K562 (cell line): ENCODE data around the gene SPATA2L. TPM values are rescaled to one million over a fixed set of nuclear protein-coding genes. Genes with fewer than 3 reads are reported as not detected.

Source experiments
- CTBP1 ChIP-seq: fragments of 450-650 bp; IDR thresholded peaks from 2 replicates; pipeline ENCODE4 v1.6.1; 2016; ENCODE audit warnings: borderline replicate concordance
- DDX20 ChIP-seq: fragments of 450-650 bp; IDR thresholded peaks from 2 replicates; pipeline ENCODE4 v1.6.1; 2016; ENCODE audit warnings: missing genetic modification characterization, low read depth, mild to moderate bottlenecking, missing compliant biosample characterization, moderate library complexity
- FOXK1 ChIP-seq: sonication (generic); formaldehyde crosslinking; IDR thresholded peaks from 2 replicates; pipeline ENCODE4 v1.8.0; 2022; ENCODE audit warnings: missing genetic modification reagents, mild to moderate bottlenecking, borderline replicate concordance
- FOXK2 ChIP-seq, 2 experiments: fragments of 450-650 bp; IDR thresholded peaks in 1 of 2; conservative IDR thresholded peaks in 1 of 2; 2 replicates each; pipeline ENCODE4 v1.6.1; 2016; ENCODE audit warnings: low read depth in 2 of 2, mild to moderate bottlenecking in 1 of 2
- LCOR ChIP-seq: sonication (generic); formaldehyde crosslinking; IDR thresholded peaks from 2 replicates; pipeline ENCODE4 v1.8.0; 2022; ENCODE audit warnings: mild to moderate bottlenecking, missing genetic modification reagents
- MAFK ChIP-seq: IDR thresholded peaks from 2 replicates; pipeline ENCODE4 v1.6.1; 2011; ENCODE audit warnings: low read length, improper control_type of control experiment
- MTA3 ChIP-seq: fragments of 450-650 bp; formaldehyde crosslinking; IDR thresholded peaks from 2 replicates; pipeline ENCODE4 v1.6.1; 2017; ENCODE audit warnings: mild to moderate bottlenecking, borderline replicate concordance
- NCOA4 ChIP-seq: fragments of 450-650 bp; IDR thresholded peaks from 2 replicates; pipeline ENCODE4 v1.6.1; 2018; ENCODE audit warnings: mild to moderate bottlenecking; ENCODE audit not compliant: partially characterized antibody
- NR2C1 ChIP-seq, 2 experiments: fragments of 450-650 bp; IDR thresholded peaks; 2 replicates each; pipeline ENCODE4 v1.6.1; 2017; ENCODE audit warnings: mild to moderate bottlenecking in 2 of 2, antibody characterized with exemption in 1 of 2, inconsistent platforms in 1 of 2, missing compliant biosample characterization in 1 of 2, missing genetic modification characterization in 1 of 2
- SIRT6 ChIP-seq: IDR thresholded peaks from one replicate; pipeline ENCODE4 v1.6.1; 2012; ENCODE audit warnings: low read depth, mild to moderate bottlenecking, control low read depth, inconsistent platforms, low read length, moderate library complexity
- SP2 ChIP-seq: IDR thresholded peaks from 2 replicates; pipeline ENCODE4 v1.6.1; 2011; ENCODE audit warnings: mild to moderate bottlenecking, low read depth, low read length, moderate library complexity; ENCODE audit not compliant: poor library complexity, severe bottlenecking; ENCODE audit errors: extremely low read depth
- TGIF2 ChIP-seq: sonication (generic); formaldehyde crosslinking; IDR thresholded peaks from 2 replicates; pipeline ENCODE4 v1.8.1; 2022; ENCODE audit warnings: mild to moderate bottlenecking, missing genetic modification reagents, moderate library complexity
- VEZF1 ChIP-seq: fragments of 200-800 bp; sonication (Bioruptor generic); IDR thresholded peaks from 2 replicates; pipeline ENCODE4 v1.6.1; 2017; ENCODE audit warnings: missing genetic modification characterization, missing compliant biosample characterization
- YY1 ChIP-seq, 3 experiments: IDR thresholded peaks; 2 replicates each; pipeline ENCODE4 v1.6.1; 2011; ENCODE audit warnings: low read length in 2 of 3, mild to moderate bottlenecking in 2 of 3, moderate library complexity in 2 of 3, borderline replicate concordance in 1 of 3, control low read depth in 1 of 3, low read depth in 1 of 3; ENCODE audit not compliant: insufficient read depth in 3 of 3, insufficient replicate concordance in 2 of 3, control insufficient read depth in 1 of 3, insufficient read length in 1 of 3; ENCODE audit errors: extremely low read depth in 1 of 3
- ZC3H4 ChIP-seq: sonication (generic); formaldehyde crosslinking; IDR thresholded peaks from 2 replicates; pipeline ENCODE4 v1.9.0; 2021; ENCODE audit warnings: missing genetic modification reagents, borderline replicate concordance
- ZNF217 ChIP-seq: sonication (generic); formaldehyde crosslinking; IDR thresholded peaks from 2 replicates; pipeline ENCODE4 v1.8.0; 2022; ENCODE audit warnings: mild to moderate bottlenecking, missing genetic modification reagents
- ZNF408 ChIP-seq: fragments of 250-450 bp; sonication (Bioruptor Pico); IDR thresholded peaks from 2 replicates; pipeline ENCODE4 v1.4.0; 2020; ENCODE audit warnings: low read depth, mild to moderate bottlenecking, moderate library complexity
- ZNF431 ChIP-seq: sonication (generic); formaldehyde crosslinking; IDR thresholded peaks from 2 replicates; pipeline ENCODE4 v1.8.0; 2022; ENCODE audit warnings: mild to moderate bottlenecking, missing genetic modification reagents
- ZNF76 ChIP-seq: fragments of 250-450 bp; sonication (Bioruptor Pico); IDR thresholded peaks from 2 replicates; pipeline ENCODE4 v1.4.0; 2020; ENCODE audit warnings: mild to moderate bottlenecking, moderate library complexity, borderline replicate concordance
- ZNF766 ChIP-seq: fragments of 200-800 bp; sonication (Bioruptor generic); conservative IDR thresholded peaks from 2 replicates; pipeline ENCODE4 v1.6.1; 2016; ENCODE audit warnings: missing genetic modification characterization, missing compliant biosample characterization
- polyA plus RNA-seq, 8 experiments: library from polyadenylated mRNA; depleted of rRNA in 4 of 8; stranded (reverse) in 5 of 8; unstranded in 3 of 8; fragments of >200 nt; fragmentation: Nextera tagmentation in 2 of 8; fragmentation: Illumina TruSeq in 1 of 8; extraction: Ambion mirVana in 2 of 8; extraction: Trizol in 1 of 8; gene quantifications; 2 replicates each; pipeline versions ENCODE4 v1.2.1 to v1.2.3, GENCODE V29; 2011 to 2014; ENCODE audit warnings: inconsistent platforms in 1 of 8, missing spikeins in 1 of 8
- total RNA-seq, 7 experiments: library from RNA; depleted of rRNA in 6 of 7; stranded (reverse); fragments of >200 nt in 6 of 7; fragmentation: Illumina TruSeq in 2 of 7; extraction: Trizol in 2 of 7; gene quantifications; 2 replicates each; pipeline versions ENCODE4 v1.2.1 to v1.2.3, GENCODE V29; 2011 to 2021; ENCODE audit warnings: low replicate concordance in 1 of 7
- TF ChIP-seq, protein P1 (sequence below): fragments of 250-450 bp; sonication (Bioruptor Pico); IDR thresholded peaks from 2 replicates; pipeline ENCODE4 v1.8.0; 2021; ENCODE audit warnings: mild to moderate bottlenecking, moderate library complexity

SPATA2L gene
- total and polyA plus RNA-seq, 9 of the 15 experiments (the other 6 are each of a cell fraction or from before 2014, with no cell fraction given), result 0.13 to 19.2 (median 4.8) TPM; not detected in 1

DNA sequence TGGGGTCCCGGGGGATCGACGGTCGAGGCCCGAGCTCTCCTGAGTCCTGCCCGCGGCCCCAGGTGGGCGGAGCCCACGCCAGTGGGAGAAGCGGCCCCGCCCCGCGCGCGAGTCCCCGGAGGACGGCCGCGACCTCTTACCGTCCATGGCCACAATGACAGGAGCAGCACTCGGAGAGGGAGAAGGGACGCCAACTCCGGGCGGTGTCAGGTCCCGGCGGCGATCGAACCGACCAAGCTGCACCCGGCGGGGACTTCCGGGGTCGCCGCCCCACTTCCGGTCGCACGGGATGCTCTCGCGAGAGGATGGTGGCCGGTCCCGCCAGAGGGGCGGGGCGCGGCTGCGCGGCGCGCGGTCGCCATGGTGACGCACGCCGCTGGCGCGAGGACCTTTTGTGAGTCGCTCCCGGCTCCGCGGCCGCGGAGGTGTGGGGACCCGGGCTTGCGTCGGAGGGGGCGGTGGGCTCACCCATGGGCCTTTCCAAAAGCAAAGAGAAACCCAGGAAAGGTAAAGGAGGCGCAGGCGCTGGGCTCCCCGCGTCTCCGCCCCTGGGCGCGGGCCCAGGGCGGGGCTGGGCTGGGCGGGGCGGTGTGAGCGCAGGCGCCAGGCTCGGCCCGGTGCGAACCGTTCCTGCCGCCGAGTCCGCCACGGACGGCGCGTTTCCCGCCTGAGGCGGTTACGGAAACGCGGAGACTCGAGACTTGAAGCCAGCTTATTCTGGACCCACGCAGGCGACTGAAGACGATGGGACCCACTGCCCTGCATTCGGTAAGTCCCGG, 43.9 kb downstream of the SPATA2L start, which contains the start of the genes CHMP1A and SPATA33 (continued):
- peak; percentile 19 for TF ChIP-seq LCOR
- TF ChIP-seq, protein P1, sequence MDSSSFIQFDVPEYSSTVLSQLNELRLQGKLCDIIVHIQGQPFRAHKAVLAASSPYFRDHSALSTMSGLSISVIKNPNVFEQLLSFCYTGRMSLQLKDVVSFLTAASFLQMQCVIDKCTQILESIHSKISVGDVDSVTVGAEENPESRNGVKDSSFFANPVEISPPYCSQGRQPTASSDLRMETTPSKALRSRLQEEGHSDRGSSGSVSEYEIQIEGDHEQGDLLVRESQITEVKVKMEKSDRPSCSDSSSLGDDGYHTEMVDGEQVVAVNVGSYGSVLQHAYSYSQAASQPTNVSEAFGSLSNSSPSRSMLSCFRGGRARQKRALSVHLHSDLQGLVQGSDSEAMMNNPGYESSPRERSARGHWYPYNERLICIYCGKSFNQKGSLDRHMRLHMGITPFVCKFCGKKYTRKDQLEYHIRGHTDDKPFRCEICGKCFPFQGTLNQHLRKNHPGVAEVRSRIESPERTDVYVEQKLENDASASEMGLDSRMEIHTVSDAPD, result no peak
- TF ChIP-seq FOXK2 (conservative IDR thresholded peaks at IDR 0.05 in 1 of 2, IDR thresholded peaks at IDR 0.05 in 1 of 2; ENCODE audit: low read depth in 2 of 2), result no peak
- peak; percentile 86 for TF ChIP-seq VEZF1 (CRISPR knock-in tag)
- no peak for TF ChIP-seq SIRT6
- TF ChIP-seq MAFK, result no peak
- TF ChIP-seq ZNF408, result no peak
- peak in 1 of 3 experiments; percentile 14 for TF ChIP-seq YY1 (IDR thresholded peaks at IDR 0.05; ENCODE audit: borderline replicate concordance in 1 of 3, control insufficient read depth in 1 of 3, extremely low read depth in 1 of 3, insufficient read depth in 3 of 3, insufficient read length in 1 of 3, insufficient replicate concordance in 2 of 3, low read depth in 1 of 3, low read length in 2 of 3)
- TF ChIP-seq NCOA4, result no peak
- no peak for TF ChIP-seq DDX20 (tag)
- TF ChIP-seq ZC3H4 (CRISPR knock-in tag), result no peak
- TF ChIP-seq TGIF2 (CRISPR knock-in tag), result 0 out of 2 replicates have a peak, but pooled peaks have one; percentile 70
- TF ChIP-seq NR2C1 (IDR thresholded peaks at IDR 0.05), result peak; percentile 67
- TF ChIP-seq NR2C1 (tag; IDR thresholded peaks at IDR 0.05), result peak; percentile 85
- TF ChIP-seq ZNF217, result no peak
- TF ChIP-seq ZNF76 (CRISPR knock-in tag), result peak; percentile 59; the same call in 1 of the 2 replicates
- TF ChIP-seq CTBP1, result peak; percentile 63
- no peak; the same call in 1 of the 2 replicates for TF ChIP-seq MTA3
- no peak for TF ChIP-seq ZNF766 (CRISPR knock-in tag)
- no peak; the same call in none of the 2 replicates for TF ChIP-seq ZNF431 (CRISPR knock-in tag)
- no peak for TF ChIP-seq SP2
- TF ChIP-seq FOXK1 (CRISPR knock-in tag), result no peak
